Upper lobe of right lung (tissue), 1 donor: ENCODE data around the gene KCNQ1OT1. TPM values are rescaled to one million over a fixed set of nuclear protein-coding genes. Genes with fewer than 3 reads are reported as not detected.
A peak's percentile ranks its signal among the peaks of the same experiment; 100 is the strongest.

ENCODE experiments used
- ATAC-seq: fragments of 200-7000 bp; cut with Tn5 transposase; one replicate; pipeline ENCODE4 v1.9.1; 2020; ENCODE audit warnings: mild to moderate bottlenecking, moderate library complexity
- DNase-seq: peaks from one replicate; pipeline ENCODE4 v3.0.0-alpha.2; 2020
- H3K27ac ChIP-seq: fragments of 200-600 bp; one replicate; pipeline ENCODE4 v1.8.0; 2022
- H3K27me3 ChIP-seq: fragments of 200-600 bp; one replicate; pipeline ENCODE4 v1.8.0; 2022; ENCODE audit warnings: mild to moderate bottlenecking
- H3K36me3 ChIP-seq: fragments of 200-600 bp; one replicate; pipeline ENCODE4 v1.8.0; 2022
- H3K4me1 ChIP-seq: fragments of 200-600 bp; one replicate; pipeline ENCODE4 v1.8.0; 2022
- H3K4me3 ChIP-seq: fragments of 200-600 bp; one replicate; pipeline ENCODE4 v1.8.0; 2022; ENCODE audit warnings: mild to moderate bottlenecking
- H3K9me3 ChIP-seq: fragments of 200-600 bp; one replicate; pipeline ENCODE4 v1.8.0; 2022
- intact Hi-C: fragments of 100-400 bp; cut with DNase I; formaldehyde crosslinking; loops from one replicate; pipeline ENCODE4 v1.11.0; 2022
- total RNA-seq: library from RNA; stranded (reverse); fragmentation: NEBNext Ultra II Directional; extraction: Animal tissue kit (Norgen Biotek cat#: 25700); gene quantifications from one replicate; pipeline ENCODE4 v1.2.1, GENCODE V29; 2021
- TF ChIP-seq, protein P1 (sequence below): fragments of 200-600 bp; IDR thresholded peaks from one replicate; pipeline ENCODE4 v1.8.0; 2022; ENCODE audit warnings: antibody characterized with exemption
- donor health status: DM: no; HTN: yes; CAD: no; lungs with severe emphysema.

Gene KCNQ1OT1
- total RNA-seq, 1 donor from 2014 or later: 2.0 TPM

DNA sequence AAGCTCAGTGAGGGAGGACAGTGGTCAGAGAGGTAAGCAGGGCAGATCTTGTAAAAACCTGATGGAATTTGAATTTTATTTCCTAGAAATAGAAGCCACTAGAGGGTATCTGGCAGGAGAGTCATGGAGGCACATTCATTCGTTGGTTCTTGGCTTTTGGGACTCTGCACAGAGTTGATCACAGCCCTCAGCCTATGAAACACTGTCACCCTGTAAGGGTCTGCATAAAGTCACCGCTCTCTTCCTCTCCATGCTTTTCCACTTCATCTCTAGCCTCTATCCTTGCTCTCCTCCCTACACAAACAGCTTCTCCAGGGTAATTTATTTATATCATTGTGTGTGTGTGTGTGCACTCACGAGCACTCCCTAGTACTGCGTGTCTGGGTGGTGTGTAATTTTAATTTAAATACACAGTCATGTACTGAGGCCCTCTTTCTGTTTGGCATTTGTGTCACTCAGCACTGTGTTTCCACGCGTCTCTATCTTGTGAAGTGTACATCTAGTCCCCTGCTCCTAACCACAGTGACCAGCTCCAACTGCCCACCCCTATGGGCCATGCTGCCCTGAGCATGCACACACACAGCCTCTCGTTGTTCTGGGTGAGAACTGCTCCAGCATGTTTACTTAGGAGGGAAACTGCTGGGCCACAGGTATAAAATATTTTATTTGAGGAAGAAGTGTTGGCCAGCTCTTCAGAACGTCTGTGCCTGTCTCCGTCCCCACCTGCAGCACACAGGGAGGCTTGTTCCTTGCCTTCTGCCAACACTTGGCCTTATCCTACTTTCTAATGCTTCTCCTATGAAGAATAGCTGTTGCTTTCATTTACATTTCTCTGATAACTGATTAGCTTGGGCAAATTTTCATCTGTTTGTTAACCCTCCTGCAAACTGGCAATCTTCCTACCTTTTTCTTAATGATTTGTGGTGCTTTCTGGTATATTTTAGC lies 4.5 kb downstream of the KCNQ1OT1 start:
- Histone ChIP-seq H3K9me3 (no peaks in the 10 kb centered on the region), H3K4me1 (peaks cover 22% of the 10 kb centered on the region), H3K27ac (no peak overlapping the region), H3K4me3 (no peak overlapping the region), H3K27me3 (no peaks in the 10 kb centered on the region), H3K36me3 (no peaks in the 10 kb centered on the region)
- TF ChIP-seq, protein P1, sequence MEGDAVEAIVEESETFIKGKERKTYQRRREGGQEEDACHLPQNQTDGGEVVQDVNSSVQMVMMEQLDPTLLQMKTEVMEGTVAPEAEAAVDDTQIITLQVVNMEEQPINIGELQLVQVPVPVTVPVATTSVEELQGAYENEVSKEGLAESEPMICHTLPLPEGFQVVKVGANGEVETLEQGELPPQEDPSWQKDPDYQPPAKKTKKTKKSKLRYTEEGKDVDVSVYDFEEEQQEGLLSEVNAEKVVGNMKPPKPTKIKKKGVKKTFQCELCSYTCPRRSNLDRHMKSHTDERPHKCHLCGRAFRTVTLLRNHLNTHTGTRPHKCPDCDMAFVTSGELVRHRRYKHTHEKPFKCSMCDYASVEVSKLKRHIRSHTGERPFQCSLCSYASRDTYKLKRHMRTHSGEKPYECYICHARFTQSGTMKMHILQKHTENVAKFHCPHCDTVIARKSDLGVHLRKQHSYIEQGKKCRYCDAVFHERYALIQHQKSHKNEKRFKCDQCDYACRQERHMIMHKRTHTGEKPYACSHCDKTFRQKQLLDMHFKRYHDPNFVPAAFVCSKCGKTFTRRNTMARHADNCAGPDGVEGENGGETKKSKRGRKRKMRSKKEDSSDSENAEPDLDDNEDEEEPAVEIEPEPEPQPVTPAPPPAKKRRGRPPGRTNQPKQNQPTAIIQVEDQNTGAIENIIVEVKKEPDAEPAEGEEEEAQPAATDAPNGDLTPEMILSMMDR: no peak
- intact Hi-C loops: no loop called here
- DNase-seq: peak; percentile 17
- ATAC-seq: no peak

DNA sequence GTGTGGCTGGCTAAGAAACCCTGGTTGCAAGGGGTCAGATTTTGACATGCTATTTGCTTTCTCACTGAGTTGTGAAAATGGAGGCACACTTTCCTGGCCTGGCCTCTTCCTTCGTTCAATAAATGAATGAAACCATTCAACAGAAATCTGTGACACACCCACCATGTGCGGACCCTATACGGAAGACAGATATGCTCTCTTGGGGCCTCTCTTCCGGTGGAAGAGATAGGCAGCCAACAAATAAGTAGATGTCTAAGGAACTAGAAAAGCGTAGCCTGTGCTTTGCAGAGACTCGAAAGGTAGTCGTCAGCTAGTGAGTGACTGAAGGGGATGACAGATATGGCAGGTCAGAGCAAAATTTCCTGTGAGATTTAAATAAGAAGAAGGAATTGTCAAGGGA lies 5.3 kb downstream of the KCNQ1OT1 start:
- TF ChIP-seq, protein P1: no peak
- DNase-seq (no peak), ATAC-seq (no peak)
- intact Hi-C loops: no loop called here
- Histone ChIP-seq H3K36me3 (no peaks in the 10 kb centered on the region), H3K4me1 (peaks cover 22% of the 10 kb centered on the region), H3K4me3 (no peak overlapping the region), H3K9me3 (no peaks in the 10 kb centered on the region), H3K27me3 (no peaks in the 10 kb centered on the region), H3K27ac (no peak overlapping the region)

DNA sequence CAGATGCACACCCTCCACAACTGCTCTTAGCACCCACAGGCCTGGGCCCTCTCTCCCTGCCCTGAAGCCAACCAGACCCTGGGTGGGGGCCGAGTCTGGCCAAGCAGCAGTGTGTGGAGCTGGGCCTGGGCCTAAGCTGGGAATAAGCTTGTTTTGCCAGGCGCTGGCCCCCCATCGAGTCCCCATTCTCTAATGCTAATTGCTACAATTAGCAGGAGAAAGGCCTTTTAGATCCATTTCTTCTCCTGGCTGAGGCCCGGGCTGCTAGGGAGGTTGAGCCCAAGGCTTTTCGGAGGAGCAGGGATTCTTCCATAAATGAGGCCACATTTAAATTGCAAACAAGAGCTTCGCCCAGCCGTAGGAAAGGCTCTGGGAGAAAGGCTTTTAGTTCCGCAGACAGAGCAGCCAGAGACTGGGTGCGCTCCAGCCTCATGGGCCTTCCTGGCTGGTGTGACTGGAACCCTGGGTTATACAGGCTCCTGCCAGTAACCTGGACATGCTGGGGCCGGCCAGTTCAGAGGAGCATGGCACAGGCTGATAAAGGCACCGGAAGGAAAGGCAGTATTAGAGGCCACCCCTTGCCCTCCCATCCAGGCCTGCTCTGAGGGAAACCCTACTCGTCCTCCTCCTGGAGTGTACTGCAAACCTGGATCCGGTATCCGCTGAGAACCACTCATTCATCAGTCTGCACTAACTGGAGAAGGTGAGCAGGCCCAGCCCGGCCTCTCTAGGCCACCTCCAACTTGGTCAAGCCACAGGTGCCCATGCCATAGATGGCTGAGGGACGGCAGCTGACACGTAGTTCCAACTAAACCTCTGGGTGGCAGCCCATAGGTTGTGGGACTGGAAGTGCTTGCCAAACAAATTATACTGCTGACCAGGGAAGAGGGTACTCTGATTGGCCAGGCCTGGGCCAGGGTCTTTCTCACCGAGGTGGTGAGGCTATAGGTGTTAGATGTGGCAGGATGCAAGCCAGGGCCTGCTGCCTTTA lies 6.2 kb downstream of the KCNQ1OT1 start:
- Histone ChIP-seq H3K27ac (peak overlapping the region; percentile 30), H3K36me3 (no peaks in the 10 kb centered on the region), H3K27me3 (no peaks in the 10 kb centered on the region), H3K9me3 (no peaks in the 10 kb centered on the region), H3K4me1 (peaks cover 22% of the 10 kb centered on the region), H3K4me3 (no peak overlapping the region)
- ATAC-seq (no peak), DNase-seq (no peak)
- TF ChIP-seq, protein P1: no peak
- intact Hi-C loops: no loop called here

DNA sequence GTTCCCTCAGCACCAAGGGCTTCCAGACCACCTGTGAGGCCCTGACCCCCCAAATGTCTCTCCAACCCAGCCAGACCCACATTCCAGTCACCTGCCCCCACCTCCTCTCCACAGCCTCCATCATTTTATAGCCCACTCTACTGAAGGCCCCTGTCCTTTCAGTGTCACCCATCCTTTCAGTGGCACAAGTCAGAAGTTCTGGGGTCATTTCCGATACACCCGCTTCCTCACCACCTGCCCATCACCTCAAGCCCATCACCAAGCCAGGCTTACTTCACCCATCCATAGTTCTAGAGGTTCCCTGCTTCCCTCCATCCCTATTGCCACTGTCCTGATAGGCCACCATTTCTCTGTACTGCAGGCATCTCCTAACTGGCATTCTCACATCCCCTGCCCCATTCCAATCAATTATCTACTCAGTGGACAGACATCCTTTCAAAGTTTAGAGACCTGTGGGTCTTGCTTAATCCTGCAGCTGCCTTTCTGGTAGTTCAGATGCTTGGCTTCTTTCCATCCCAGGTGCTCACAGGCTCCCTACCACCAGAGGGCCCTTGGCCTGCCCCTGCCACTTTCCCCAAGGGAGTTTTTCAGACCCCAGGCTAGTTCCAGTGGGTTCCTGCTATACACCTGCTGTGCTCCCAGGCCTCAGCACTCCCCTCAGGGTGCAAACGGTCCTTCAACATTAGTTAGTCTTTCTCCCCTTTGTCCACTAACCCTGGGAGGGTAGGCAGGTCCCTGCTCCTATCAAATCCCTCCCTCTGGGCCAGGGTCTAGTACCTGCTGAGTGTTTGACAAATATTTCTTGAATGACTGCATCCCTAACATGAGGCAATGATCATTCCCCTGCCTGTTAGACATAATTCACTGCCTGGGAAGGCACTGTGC lies 7.6 kb downstream of the KCNQ1OT1 start:
- TF ChIP-seq, protein P1: peak; percentile 30
- Histone ChIP-seq H3K27ac (peak overlapping the region; percentile 30), H3K4me3 (no peak overlapping the region), H3K27me3 (no peaks in the 10 kb centered on the region), H3K9me3 (no peaks in the 10 kb centered on the region), H3K4me1 (peaks cover 34% of the 10 kb centered on the region), H3K36me3 (no peaks in the 10 kb centered on the region)
- DNase-seq (peak; percentile 63), ATAC-seq (peak; percentile 84)
- intact Hi-C loops: no loop called here

DNA sequence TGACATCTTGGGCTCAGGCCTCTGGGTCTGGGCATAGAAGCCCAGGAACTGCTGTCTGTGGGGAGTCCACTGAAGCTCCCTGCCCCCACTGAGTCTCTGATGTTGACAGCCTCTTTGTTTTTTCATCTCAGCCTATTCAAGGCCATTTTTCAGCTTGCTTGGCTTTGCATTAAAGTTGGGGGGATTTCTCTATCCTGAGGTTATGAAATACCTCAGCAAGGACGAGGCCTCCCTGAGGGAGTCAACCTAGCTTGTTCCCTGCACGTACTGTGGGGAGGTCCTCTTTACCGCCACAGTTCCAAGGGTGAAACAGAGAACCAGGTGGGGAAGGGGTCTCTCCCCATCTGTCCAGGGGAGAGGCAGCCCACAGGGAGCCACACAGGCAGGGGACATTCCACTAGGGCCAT lies 8.4 kb downstream of the KCNQ1OT1 start:
- Histone ChIP-seq H3K36me3 (no peaks in the 10 kb centered on the region), H3K4me1 (peaks cover 35% of the 10 kb centered on the region), H3K27me3 (no peaks in the 10 kb centered on the region), H3K4me3 (no peak overlapping the region), H3K27ac (no peak overlapping the region), H3K9me3 (no peaks in the 10 kb centered on the region)
- no peak for DNase-seq
- TF ChIP-seq, protein P1: no peak
- ATAC-seq: no peak
- intact Hi-C loops: no loop called here
